Measurements from ENCODE around the gene ST8SIA4. TPM values are rescaled to one million over a fixed set of nuclear protein-coding genes. Genes with fewer than 3 reads are reported as not detected.

The ST8SIA4 gene
- total RNA-seq, 1 donor from 2014 or later, result 0.42 TPM

GRCh38 chr5:100904259-100904861, 1.3 kb upstream of the ST8SIA4 start:
- Mint-ChIP-seq H3K4me3 (ENCODE audit: unreplicated experiment) (no peak overlapping the region), H3K27me3 (ENCODE audit: low read depth) (peaks cover 61% of the 10 kb centered on the region), H3K36me3 (ENCODE audit: low read depth) (peaks cover 2% of the 10 kb centered on the region), H3K9me3 (ENCODE audit: low read depth) (no peaks in the 10 kb centered on the region), H3K4me1 (ENCODE audit: low read depth) (peaks cover 37% of the 10 kb centered on the region), H3K27ac (ENCODE audit: unreplicated experiment) (no peak overlapping the region)
- no peak for TF ChIP-seq CTCF (IDR thresholded peaks at IDR 0.05)
- peak; percentile 51 for DNase-seq (ENCODE audit: low spot score)

GRCh38 chr5:100902440-100903038, 543 bp downstream of the ST8SIA4 start:
- Mint-ChIP-seq H3K36me3 (ENCODE audit: low read depth) (peaks cover 2% of the 10 kb centered on the region), H3K9me3 (ENCODE audit: low read depth) (no peaks in the 10 kb centered on the region), H3K27me3 (ENCODE audit: low read depth) (peaks cover 62% of the 10 kb centered on the region), H3K4me1 (ENCODE audit: low read depth) (peaks cover 37% of the 10 kb centered on the region), H3K27ac (ENCODE audit: unreplicated experiment) (no peak overlapping the region), H3K4me3 (ENCODE audit: unreplicated experiment) (peak overlapping the region; percentile 62)
- TF ChIP-seq CTCF (IDR thresholded peaks at IDR 0.05), result no peak
- no peak for DNase-seq (ENCODE audit: low spot score)

- H3K27me3 Mint-ChIP-seq (ENCODE audit: low read depth), result peaks cover 62% of the 10 kb centered on the region
- no peaks in the 10 kb centered on the region for H3K9me3 Mint-ChIP-seq (ENCODE audit: low read depth)
- peaks cover 37% of the 10 kb centered on the region for H3K4me1 Mint-ChIP-seq (ENCODE audit: low read depth)
- DNase-seq (ENCODE audit: low spot score), result no peak
- H3K27ac Mint-ChIP-seq (ENCODE audit: unreplicated experiment), result no peak overlapping the region
- H3K4me3 Mint-ChIP-seq (ENCODE audit: unreplicated experiment), result peak overlapping the region; percentile 67
- peaks cover 2% of the 10 kb centered on the region for H3K36me3 Mint-ChIP-seq (ENCODE audit: low read depth)
- no peak for TF ChIP-seq CTCF (IDR thresholded peaks at IDR 0.05)
Measured at GRCh38 chr5:100901821-100902341, 1.2 kb downstream of the ST8SIA4 start.

GRCh38 chr5:100900796-100901781, 2.0 kb downstream of the ST8SIA4 start:
- H3K9me3 Mint-ChIP-seq (ENCODE audit: low read depth), result no peaks in the 10 kb centered on the region

More at GRCh38 chr5:100900796-100901781, 2.0 kb downstream of the ST8SIA4 start:
- H3K4me1 Mint-ChIP-seq (ENCODE audit: low read depth), result peaks cover 37% of the 10 kb centered on the region
- H3K27me3 Mint-ChIP-seq (ENCODE audit: low read depth), result peaks cover 57% of the 10 kb centered on the region
- DNase-seq (ENCODE audit: low spot score), result peak; percentile 79
- H3K27ac Mint-ChIP-seq (ENCODE audit: unreplicated experiment), result no peak overlapping the region
- H3K4me3 Mint-ChIP-seq (ENCODE audit: unreplicated experiment), result peak overlapping the region; percentile 67
- H3K36me3 Mint-ChIP-seq (ENCODE audit: low read depth), result peaks cover 2% of the 10 kb centered on the region
- TF ChIP-seq CTCF (IDR thresholded peaks at IDR 0.05), result no peak

Measured in chondrocyte (in vitro differentiated cells).